HepG2 (cell line): ENCODE results near the gene KCNT2. TPM values are rescaled to one million over a fixed set of nuclear protein-coding genes. Genes with fewer than 3 reads are reported as not detected.

ENCODE experiments used
- ATAC-seq: fragments of 200-7000 bp; cut with Tn5 transposase; 3 replicates; pipeline ENCODE4 v1.9.1; 2020; ENCODE audit warnings: mild to moderate bottlenecking, moderate library complexity
- BruUV-seq: library from RNA; stranded (reverse); fragments of 400-500 nt; replicated peaks from 2 replicates; lab custom pipeline; 2021; lab: Mats Ljungman, UMichigan
- CTCF ChIA-PET: fragments of 300-600 bp; formaldehyde crosslinking; extraction: SDS; loops from one replicate; lab custom pipeline; 2021; ENCODE audit warnings: low total read pairs, inconsistent platforms, low intra/inter-chr PET ratio; lab: Yijun Ruan, JAX
- POLR2A ChIA-PET: fragments of 350-600 bp; sonication (Branson Sonifier 250); formaldehyde crosslinking; loops from one replicate; lab custom pipeline; 2020; ENCODE audit warnings: antibody characterized with exemption, inconsistent platforms; lab: Yijun Ruan, JAX
- DNase-seq: peaks from one replicate; pipeline ENCODE4 v3.0.0-alpha.2; 2015; ENCODE audit warnings: low spot score
- FAIRE-seq: peaks from 3 replicates; lab custom pipeline; 2011; peaks lifted over from hg19 to GRCh38; lab: Jason Lieb, UNC
- H2AFZ ChIP-seq: one replicate; pipeline ENCODE4 v1.6.1; 2011; ENCODE audit warnings: low read length, inconsistent platforms
- H3K27ac ChIP-seq: fragments of 300-600 bp; 3 replicates; pipeline ENCODE4 v1.8.0; 2011; ENCODE audit warnings: mixed run types, mild to moderate bottlenecking, mixed read lengths, low read length, inconsistent platforms; ENCODE audit not compliant: insufficient read depth; ENCODE audit errors: extremely low read length
- H3K27me3 ChIP-seq, 2 experiments: fragments of 200-600 bp in 1 of 2; 2 replicates in 1 of 2; 3 replicates in 1 of 2; pipeline versions ENCODE4 v1.6.0 to v1.8.0; 2011; ENCODE audit warnings: low read length in 2 of 2, mild to moderate bottlenecking in 2 of 2, moderate library complexity in 2 of 2, inconsistent platforms in 1 of 2; ENCODE audit not compliant: insufficient read depth in 2 of 2, control insufficient read depth in 1 of 2
- H3K36me3 ChIP-seq, 2 experiments: fragments of 200-600 bp in 1 of 2; replicated peaks in 1 of 2; 2 replicates in 1 of 2; 3 replicates in 1 of 2; pipeline versions ENCODE4 v1.5.1 to v1.8.0; 2011; ENCODE audit warnings: low read length in 2 of 2, inconsistent platforms in 1 of 2; ENCODE audit not compliant: insufficient read depth in 2 of 2, control insufficient read depth in 1 of 2
- H3K4me1 ChIP-seq: 2 replicates; pipeline ENCODE4 v1.5.1; 2012; ENCODE audit warnings: low read length, inconsistent platforms; ENCODE audit not compliant: insufficient read depth
- H3K4me2 ChIP-seq: 2 replicates; pipeline ENCODE4 v1.6.0; 2011; ENCODE audit warnings: low read depth, low read length, inconsistent platforms
- H3K4me3 ChIP-seq, 3 experiments: fragments of 200-600 bp in 1 of 3; sonication (generic), shearing (Covaris generic) in 1 of 3; replicated peaks in 1 of 3; 2 replicates each; pipeline ENCODE4 v1.5.1; 2011 to 2016; ENCODE audit warnings: low read length in 3 of 3, inconsistent platforms in 2 of 3, low read depth in 2 of 3, mild to moderate bottlenecking in 2 of 3, control low read depth in 1 of 3, mixed read lengths in 1 of 3; ENCODE audit not compliant: insufficient read depth in 1 of 3
- H3K79me2 ChIP-seq: one replicate; pipeline ENCODE4 v1.6.1; 2011; ENCODE audit warnings: low read length, inconsistent platforms; ENCODE audit not compliant: insufficient read depth
- H3K9ac ChIP-seq: 2 replicates; pipeline ENCODE4 v1.6.0; 2011; ENCODE audit warnings: mild to moderate bottlenecking, low read depth, low read length, inconsistent platforms; ENCODE audit not compliant: insufficient read depth
- H3K9me3 ChIP-seq: 2 replicates; pipeline ENCODE4 v1.5.1; 2012; ENCODE audit warnings: mild to moderate bottlenecking, low read length
- H4K20me1 ChIP-seq: 2 replicates; pipeline ENCODE4 v1.6.0; 2011; ENCODE audit warnings: inconsistent platforms, mild to moderate bottlenecking, low read length, moderate library complexity; ENCODE audit not compliant: insufficient read depth
- CAMTA2 ChIP-seq: sonication (generic); formaldehyde crosslinking; IDR thresholded peaks from 2 replicates; pipeline ENCODE4 v1.4.0; 2020; ENCODE audit warnings: mild to moderate bottlenecking, missing genetic modification reagents, borderline replicate concordance
- EHMT2 ChIP-seq: fragments of 200-600 bp; sonication (generic); IDR thresholded peaks from 2 replicates; pipeline ENCODE4 v1.7.0; 2017; ENCODE audit warnings: antibody characterized with exemption, low read depth, low read length, borderline replicate concordance
- ELF4 ChIP-seq: sonication (generic); formaldehyde crosslinking; IDR thresholded peaks from 2 replicates; pipeline ENCODE4 v1.5.0; 2020; ENCODE audit warnings: missing genetic modification reagents, mild to moderate bottlenecking, moderate library complexity, borderline replicate concordance
- JDP2 ChIP-seq: sonication (generic); formaldehyde crosslinking; IDR thresholded peaks from 2 replicates; pipeline ENCODE4 v1.8.1; 2022; ENCODE audit warnings: missing genetic modification reagents, borderline replicate concordance
- NCOA5 ChIP-seq: sonication (generic); formaldehyde crosslinking; IDR thresholded peaks from 2 replicates; pipeline ENCODE4 v1.4.0; 2020; ENCODE audit warnings: missing genetic modification reagents
- POLR2AphosphoS2 ChIP-seq: IDR thresholded peaks from 2 replicates; pipeline ENCODE4 v1.6.1; 2011; ENCODE audit warnings: low read depth, low read length, improper control_type of control experiment
- POLR2G ChIP-seq: fragments of 200-400 bp; formaldehyde crosslinking; IDR thresholded peaks from 2 replicates; pipeline ENCODE4 v1.6.1; 2018; ENCODE audit warnings: mild to moderate bottlenecking, low read depth, low read length, moderate library complexity
- SALL1 ChIP-seq: sonication (generic); formaldehyde crosslinking; IDR thresholded peaks from 2 replicates; pipeline ENCODE4 v1.8.0; 2022; ENCODE audit warnings: mild to moderate bottlenecking, missing genetic modification reagents
- WIZ ChIP-seq: sonication (generic); formaldehyde crosslinking; IDR thresholded peaks from 2 replicates; pipeline ENCODE4 v1.5.1; 2020; ENCODE audit warnings: mild to moderate bottlenecking, missing genetic modification reagents
- ZNF292 ChIP-seq: sonication (generic); formaldehyde crosslinking; IDR thresholded peaks from 2 replicates; pipeline ENCODE4 v1.8.1; 2022; ENCODE audit warnings: mild to moderate bottlenecking, low read depth, missing genetic modification reagents, borderline replicate concordance
- ZNF30 ChIP-seq: sonication (generic); formaldehyde crosslinking; IDR thresholded peaks from 2 replicates; pipeline ENCODE4 v1.5.0; 2020; ENCODE audit warnings: mild to moderate bottlenecking, missing genetic modification reagents
- ZNF430 ChIP-seq: sonication (generic); formaldehyde crosslinking; IDR thresholded peaks from 2 replicates; pipeline ENCODE4 v1.9.0; 2021; ENCODE audit warnings: mild to moderate bottlenecking, missing genetic modification reagents
- ZNF530 ChIP-seq: sonication (generic); formaldehyde crosslinking; IDR thresholded peaks from 2 replicates; pipeline ENCODE4 v1.5.0; 2020; ENCODE audit warnings: low read depth, mild to moderate bottlenecking, missing genetic modification reagents
- ZNF724P ChIP-seq: sonication (generic); formaldehyde crosslinking; IDR thresholded peaks from 2 replicates; pipeline ENCODE4 v1.8.0; 2022; ENCODE audit warnings: missing genetic modification reagents, borderline replicate concordance
- ZNF766 ChIP-seq: sonication (generic); formaldehyde crosslinking; IDR thresholded peaks from 2 replicates; pipeline ENCODE4 v1.5.0; 2020; ENCODE audit warnings: missing genetic modification reagents, borderline replicate concordance
- WGBS: methylation state at CpG from one replicate; pipeline ENCODE4 v1.1.6; 2017; ENCODE audit warnings: low lambda C conversion rate; 5-methylcytosine and 5-hydroxymethylcytosine counted together
- in situ Hi-C: cut with HindIII; loops from 2 replicates; pipeline ENCODE4 v1.10.0; 2017; ENCODE audit warnings: low pct_unique_long_range_greater_than_20kb; ENCODE audit not compliant: extremely low pct_ligation_motif_present
- intact Hi-C: fragments of 100-400 bp; cut with micrococcal nuclease; formaldehyde crosslinking; loops from one replicate; pipeline ENCODE4 v1.10.0; 2022; ENCODE audit not compliant: unreplicated experiment
- polyA plus RNA-seq, 8 experiments: library from polyadenylated mRNA; depleted of rRNA in 3 of 8; stranded (reverse) in 7 of 8; unstranded in 1 of 8; fragments of >200 nt; fragmentation: Illumina TruSeq in 4 of 8; extraction: Trizol in 4 of 8; gene quantifications; 2 replicates each; pipeline versions ENCODE4 v1.2.1 to v1.2.3, GENCODE V29; 2011 to 2016; ENCODE audit warnings: low read depth in 4 of 8, missing spikeins in 1 of 8, mixed read lengths in 1 of 8; ENCODE audit not compliant: insufficient read depth in 1 of 8
- total RNA-seq, 5 experiments: library from RNA; depleted of rRNA; stranded (reverse); fragments of >200 nt; fragmentation: Illumina TruSeq; extraction: Trizol; gene quantifications; 2 replicates each; pipeline ENCODE4 v1.2.3, GENCODE V29; 2016; ENCODE audit warnings: low read depth in 1 of 5
- TF ChIP-seq, protein P1 (sequence below): sonication (generic); formaldehyde crosslinking; IDR thresholded peaks from 2 replicates; pipeline ENCODE4 v1.9.0; 2021; ENCODE audit warnings: missing genetic modification reagents, borderline replicate concordance

The KCNT2 gene
- total and polyA plus RNA-seq, 2 of the 13 experiments (the other 11 are each of a cell fraction or from before 2014, with no cell fraction given): not detected

GRCh38 chr1:196306421-196306820 lies 301.8 kb downstream of the KCNT2 start (continued):
- TF ChIP-seq ELF4 (CRISPR knock-in tag) (no peak), ZNF530 (CRISPR knock-in tag) (no peak), POLR2AphosphoS2 (no peak)

- in situ Hi-C loops: loop anchor here (25.0 kb wide), 1 partner anchor 168 kb away; no protein-coding TSS in a partner anchor
Measured at GRCh38 chr1:196305216-196305615, 303.0 kb downstream of the KCNT2 start.

More at GRCh38 chr1:196305216-196305615, 303.0 kb downstream of the KCNT2 start:
- no peaks in the 10 kb centered on the region for H4K20me1 ChIP-seq
- no peaks in the 10 kb centered on the region for H3K27me3 ChIP-seq
- intact Hi-C loops: no loop called here
- BruUV-seq: no TSS peak
- POLR2A ChIA-PET: no interaction called here
- no peak for TF ChIP-seq ZNF766
- no peak for TF ChIP-seq WIZ
- no peak for TF ChIP-seq SALL1
- no peak for TF ChIP-seq POLR2G
- TF ChIP-seq ZNF430 (CRISPR knock-in tag): no peak
- TF ChIP-seq JDP2 (CRISPR knock-in tag): no peak
- TF ChIP-seq ZNF292 (CRISPR knock-in tag): no peak
- no peak for TF ChIP-seq ZNF30 (CRISPR knock-in tag)
- no peak for TF ChIP-seq NCOA5
- no peak for TF ChIP-seq CAMTA2
- no peak for TF ChIP-seq ZNF724P (CRISPR knock-in tag)
- TF ChIP-seq, protein P1, sequence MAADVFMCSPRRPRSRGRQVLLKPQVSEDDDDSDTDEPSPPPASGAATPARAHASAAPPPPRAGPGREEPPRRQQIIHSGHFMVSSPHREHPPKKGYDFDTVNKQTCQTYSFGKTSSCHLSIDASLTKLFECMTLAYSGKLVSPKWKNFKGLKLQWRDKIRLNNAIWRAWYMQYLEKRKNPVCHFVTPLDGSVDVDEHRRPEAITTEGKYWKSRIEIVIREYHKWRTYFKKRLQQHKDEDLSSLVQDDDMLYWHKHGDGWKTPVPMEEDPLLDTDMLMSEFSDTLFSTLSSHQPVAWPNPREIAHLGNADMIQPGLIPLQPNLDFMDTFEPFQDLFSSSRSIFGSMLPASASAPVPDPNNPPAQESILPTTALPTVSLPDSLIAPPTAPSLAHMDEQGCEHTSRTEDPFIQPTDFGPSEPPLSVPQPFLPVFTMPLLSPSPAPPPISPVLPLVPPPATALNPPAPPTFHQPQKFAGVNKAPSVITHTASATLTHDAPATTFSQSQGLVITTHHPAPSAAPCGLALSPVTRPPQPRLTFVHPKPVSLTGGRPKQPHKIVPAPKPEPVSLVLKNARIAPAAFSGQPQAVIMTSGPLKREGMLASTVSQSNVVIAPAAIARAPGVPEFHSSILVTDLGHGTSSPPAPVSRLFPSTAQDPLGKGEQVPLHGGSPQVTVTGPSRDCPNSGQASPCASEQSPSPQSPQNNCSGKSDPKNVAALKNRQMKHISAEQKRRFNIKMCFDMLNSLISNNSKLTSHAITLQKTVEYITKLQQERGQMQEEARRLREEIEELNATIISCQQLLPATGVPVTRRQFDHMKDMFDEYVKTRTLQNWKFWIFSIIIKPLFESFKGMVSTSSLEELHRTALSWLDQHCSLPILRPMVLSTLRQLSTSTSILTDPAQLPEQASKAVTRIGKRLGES (CRISPR knock-in tag): no peak
- TF ChIP-seq EHMT2: no peak
- no peaks in the 10 kb centered on the region for H3K9me3 ChIP-seq
- H3K27ac ChIP-seq: no peak overlapping the region
- H2AFZ ChIP-seq: no peak overlapping the region
- DNase-seq (no peak), ATAC-seq (no peak), FAIRE-seq (no peak)
- no peak overlapping the region for H3K4me2 ChIP-seq
- no peaks in the 10 kb centered on the region for H3K36me3 ChIP-seq
- no peaks in the 10 kb centered on the region for H3K4me1 ChIP-seq
- no peak overlapping the region for H3K4me3 ChIP-seq
- CTCF ChIA-PET: no interaction called here
- 0% methylated on average over 2 of the region's 2 CpGs for WGBS
- H3K9ac ChIP-seq: no peak overlapping the region
- H3K79me2 ChIP-seq: no peaks in the 10 kb centered on the region
